Loucy (cell line): ENCODE measurements around the gene CHPF2.

Source experiments
- CTCF ChIP-seq: fragments of 200-600 bp; sonication (generic); conservative IDR thresholded peaks from 2 replicates; pipeline ENCODE4 v1.5.1; 2014; ENCODE audit warnings: mild to moderate bottlenecking, antibody characterized with exemption, low read length
- EZH2phosphoT487 ChIP-seq: fragments of 200-600 bp; IDR thresholded peaks from 2 replicates; pipeline ENCODE4 v1.6.1; 2018; ENCODE audit warnings: antibody characterized with exemption, mild to moderate bottlenecking, moderate library complexity, borderline replicate concordance

- no peak for TF ChIP-seq CTCF
- no peak for TF ChIP-seq EZH2phosphoT487
Observed at GRCh38 chr7:151255390-151255789, 23.1 kb downstream of the CHPF2 start.
